Stimulated activated CD8-positive, alpha-beta memory T cell treated with anti-CD3 and anti-CD28 coated beads, Interleukin-7, amount 100 ng/mL, for 4 hours (primary cell): ENCODE results near the gene SGO1.
"Not testable (repeated sequence)": the region's sequence is repeated elsewhere in the genome, so short reads cannot be mapped to it uniquely, and the experiment has no call there.

Experiments used
- DNase-seq, 2 donors: peaks; one replicate each; pipeline ENCODE4 v3.0.0-alpha.2; 2020; ENCODE audit warnings: low read depth in 2 of 2

The SGO1 gene

GRCh38 chr3:20185679-20186599 is at the start of gene SGO1:
TSS of gene SGO1 (minus strand) at chr3:20186206. CDS start at chr3:20184027, 2,179 bp downstream.
- DNase-seq: peak; percentile 100

- no peak for DNase-seq
These were observed 49.8 kb upstream of the SGO1 start for GRCh38 chr3:20235796-20236195.

GRCh38 chr3:20232906-20233780 is 47.1 kb upstream of the SGO1 start:
- no peak for DNase-seq

GRCh38 chr3:20230954-20231353 is 44.9 kb upstream of the SGO1 start:
- no peak for DNase-seq

- DNase-seq: no peak
These were observed 39.8 kb upstream of the SGO1 start for GRCh38 chr3:20225769-20226168.

DNA sequence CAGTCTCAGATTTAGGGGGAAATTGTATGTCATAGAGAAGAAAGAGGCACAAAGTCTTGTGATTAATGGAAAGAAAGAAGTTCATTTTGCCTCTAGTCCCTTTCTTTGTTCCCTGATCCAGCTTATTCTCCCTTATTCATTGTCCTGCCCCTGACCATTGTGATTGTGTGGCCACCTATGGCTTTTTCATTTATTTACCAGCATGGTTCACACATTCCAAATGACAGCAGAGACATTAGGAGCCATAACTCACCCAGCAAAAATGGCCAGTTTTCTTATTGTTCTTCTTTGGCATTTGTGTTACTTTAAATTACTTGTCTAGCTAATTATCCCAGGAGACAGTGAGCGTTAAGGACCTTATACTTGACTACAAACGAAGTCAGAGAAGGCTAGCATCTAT is 36.3 kb upstream of the SGO1 start:
- DNase-seq: no peak

DNA sequence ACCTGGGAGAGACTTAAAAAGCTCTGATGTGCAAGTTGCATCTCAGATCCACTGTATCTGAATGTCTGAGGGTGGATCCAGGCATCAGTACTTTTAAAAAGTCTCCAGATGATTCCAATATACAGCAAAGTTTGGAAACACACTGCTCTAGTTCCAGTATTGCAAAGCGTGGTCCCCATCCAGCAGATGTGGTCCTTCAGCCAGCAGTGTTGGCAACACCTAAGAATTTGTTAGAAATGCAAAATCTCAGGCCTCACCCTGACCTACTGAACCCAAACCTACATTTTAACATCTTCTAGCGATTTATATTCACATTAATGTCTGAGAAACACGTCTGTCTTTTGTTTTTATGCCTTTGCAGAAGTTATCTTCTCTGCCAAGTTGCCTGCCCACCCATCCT is 32.2 kb upstream of the SGO1 start:
- no peak for DNase-seq

DNA sequence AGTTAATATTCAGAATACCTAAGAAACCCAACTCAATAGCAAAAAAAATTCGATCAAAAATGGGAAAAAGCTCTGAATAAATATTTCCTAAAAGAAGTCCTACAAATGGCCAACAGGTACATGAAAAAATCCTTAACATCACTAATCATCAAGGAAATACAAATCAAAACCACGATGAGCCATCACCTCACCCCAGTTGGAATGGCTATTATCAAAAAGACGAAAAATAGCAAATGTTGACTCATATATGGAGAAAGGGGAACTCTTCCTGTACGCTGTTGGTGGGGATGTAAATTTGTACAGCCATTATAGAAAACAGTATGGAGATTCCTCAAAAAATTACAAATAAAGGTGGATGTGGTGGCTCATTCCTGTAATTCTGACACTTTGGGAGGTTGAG is 29.6 kb upstream of the SGO1 start:
- no peak for DNase-seq

DNA sequence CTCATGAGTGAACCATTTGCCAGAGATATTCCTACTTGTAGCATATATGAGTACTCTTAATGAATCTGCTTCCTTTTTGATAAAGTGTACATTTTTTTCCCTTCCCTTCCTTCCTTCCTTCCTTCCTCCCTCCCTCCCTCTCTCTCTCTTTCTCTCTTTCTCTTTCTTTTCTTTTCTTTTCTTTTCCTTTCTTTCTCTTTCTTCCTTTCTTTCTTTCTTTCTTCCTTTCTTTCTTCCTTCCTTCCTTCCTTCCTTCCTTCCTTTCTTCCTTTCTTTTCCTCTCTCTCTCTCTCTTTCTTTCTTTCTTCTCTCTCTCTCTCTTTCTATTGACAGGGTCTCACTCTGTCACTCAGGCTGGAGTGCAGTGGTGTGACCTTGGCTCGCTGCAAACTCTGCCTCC is 27.5 kb upstream of the SGO1 start:
- DNase-seq: not testable (repeated sequence)

- DNase-seq: not testable (repeated sequence)
These were observed 21.9 kb upstream of the SGO1 start for GRCh38 chr3:20207945-20208344.

DNA sequence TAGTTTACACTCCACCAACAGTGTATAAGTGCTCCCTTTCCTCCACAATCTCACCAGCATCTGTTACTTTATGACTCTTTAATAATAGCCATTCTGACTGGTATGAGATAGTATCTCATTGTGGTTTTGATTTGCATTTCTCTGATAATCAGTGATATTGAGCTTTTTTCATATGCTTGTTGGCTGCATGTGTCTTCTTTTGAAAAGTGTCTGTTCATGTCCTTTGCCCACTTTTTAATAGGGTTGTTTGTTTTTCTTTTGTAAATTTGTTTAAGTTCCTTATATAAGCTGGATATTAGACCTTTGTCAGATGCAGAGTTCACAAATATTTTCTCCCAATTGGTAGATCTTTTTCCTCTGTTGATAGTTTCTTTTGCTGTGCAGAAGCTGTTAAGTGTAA is 19.9 kb upstream of the SGO1 start:
- not testable (repeated sequence) for DNase-seq

DNA sequence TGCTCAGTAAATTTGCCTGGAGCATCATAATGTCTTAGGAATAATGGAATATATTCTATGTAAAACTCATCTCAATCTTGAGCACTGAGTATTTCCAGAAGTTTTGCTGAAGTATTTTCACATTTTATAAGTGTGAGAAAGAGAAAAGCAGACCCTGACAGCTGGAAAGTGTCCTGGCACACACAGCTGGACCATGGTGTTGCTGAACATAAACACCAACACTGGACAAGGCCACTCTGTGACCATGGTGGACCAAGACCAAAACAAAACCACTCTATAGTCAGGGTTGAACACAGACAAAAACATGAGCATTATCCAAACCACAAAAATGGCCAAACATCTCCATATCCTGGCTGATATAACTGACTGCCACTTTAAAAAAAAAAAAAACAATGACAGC is 15.1 kb upstream of the SGO1 start:
- DNase-seq: no peak

- DNase-seq: no peak
These were observed 11.8 kb upstream of the SGO1 start for GRCh38 chr3:20197775-20198174.

DNA sequence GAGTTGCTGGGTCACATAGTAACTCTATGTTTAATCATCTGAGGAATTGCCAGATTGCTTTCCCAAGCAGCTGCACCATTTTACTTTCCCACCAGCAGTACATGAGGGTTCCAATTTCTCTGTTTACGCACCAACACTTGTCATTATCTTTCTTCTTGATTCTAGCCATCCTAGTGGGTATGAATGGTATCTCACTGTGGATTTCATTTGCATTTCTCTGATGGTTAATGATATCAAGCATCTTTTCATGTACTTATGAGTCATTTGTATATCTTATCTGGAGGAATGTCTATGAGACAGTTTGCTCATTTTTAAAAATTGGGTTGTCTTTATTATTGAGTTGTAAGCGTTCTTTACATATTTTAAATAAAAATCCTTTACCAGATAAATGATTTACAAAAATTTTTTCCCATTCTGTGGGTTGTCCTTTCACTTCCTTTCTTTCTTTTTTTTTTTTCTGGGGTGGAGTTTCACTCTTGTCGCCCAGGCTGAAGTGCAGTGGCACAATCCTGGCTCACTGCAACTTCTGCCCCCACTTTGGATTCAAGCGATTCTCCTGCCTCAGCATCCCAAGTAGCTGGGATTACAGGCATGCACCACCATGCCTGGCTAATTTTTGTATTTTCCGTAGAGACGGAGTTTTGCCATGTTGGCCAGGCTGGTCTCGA is 8.9 kb upstream of the SGO1 start:
- no peak for DNase-seq

DNA sequence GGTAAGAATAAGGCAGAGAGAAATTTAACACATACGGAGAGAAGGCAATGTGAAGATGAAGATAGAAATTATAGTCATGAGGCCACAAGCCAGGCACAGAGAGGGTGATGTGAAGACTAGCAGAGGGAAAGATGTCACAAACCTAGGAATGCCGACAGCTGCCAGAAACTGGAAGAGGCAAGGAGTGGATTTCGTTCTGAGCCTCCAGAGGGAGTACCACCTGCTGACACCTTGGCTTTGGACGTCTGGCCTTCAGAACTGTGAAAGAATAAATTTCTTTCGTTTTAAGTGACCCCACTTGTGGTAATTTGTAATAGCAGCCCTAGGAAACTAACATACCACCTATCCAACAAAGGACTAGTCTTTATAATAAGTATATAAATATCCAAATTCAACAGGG is 5.0 kb upstream of the SGO1 start:
- DNase-seq: no peak

DNA sequence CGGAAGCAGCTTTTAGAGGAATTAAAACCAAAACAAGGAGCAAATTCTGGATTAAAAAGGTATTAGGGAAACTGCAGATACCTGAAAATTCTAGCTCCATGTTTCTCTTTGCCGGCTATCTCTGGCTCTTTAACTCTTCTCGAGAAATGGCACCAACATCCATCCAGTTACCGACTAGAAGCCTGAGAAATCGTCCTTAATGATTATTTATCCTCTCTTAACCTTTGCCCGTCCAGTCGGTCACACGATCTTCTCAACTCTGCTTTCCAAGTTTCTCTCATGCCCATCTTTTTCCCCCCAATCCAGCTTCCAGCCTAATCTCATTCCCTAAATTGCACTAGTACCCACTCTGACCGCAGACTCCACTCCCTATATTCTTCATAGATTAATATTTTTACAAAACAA is 596 bp upstream of the SGO1 start:
- no peak for DNase-seq

GRCh38 chr3:20185331-20185678 is 701 bp downstream of the SGO1 start:
- DNase-seq: no peak

GRCh38 chr3:20182206-20182605 is 3.8 kb downstream of the SGO1 start:
- no peak for DNase-seq

- no peak for DNase-seq
These were observed 4.7 kb downstream of the SGO1 start for GRCh38 chr3:20181276-20181675.

GRCh38 chr3:20173844-20174410 is 12.1 kb downstream of the SGO1 start:
- DNase-seq: no peak

DNA sequence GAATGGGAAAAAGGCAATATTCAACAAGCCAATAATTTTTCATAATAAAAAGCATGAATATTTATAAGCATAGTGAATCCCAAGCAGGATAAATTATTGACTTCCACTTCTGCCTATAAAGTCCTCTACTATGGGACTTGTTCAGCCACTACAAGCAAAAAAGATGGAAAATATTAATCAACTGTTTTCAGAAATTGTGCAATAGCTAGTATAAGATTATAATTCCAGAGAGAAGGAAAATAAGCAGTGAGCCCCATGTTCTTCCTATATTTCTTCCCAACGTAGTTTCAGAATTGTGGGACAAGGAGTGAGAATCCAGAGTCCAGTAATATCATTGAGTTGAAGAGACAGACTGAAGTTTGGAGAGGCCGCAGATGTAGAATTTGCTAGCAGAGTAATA is 24.3 kb downstream of the SGO1 start:
- DNase-seq: no peak

DNA sequence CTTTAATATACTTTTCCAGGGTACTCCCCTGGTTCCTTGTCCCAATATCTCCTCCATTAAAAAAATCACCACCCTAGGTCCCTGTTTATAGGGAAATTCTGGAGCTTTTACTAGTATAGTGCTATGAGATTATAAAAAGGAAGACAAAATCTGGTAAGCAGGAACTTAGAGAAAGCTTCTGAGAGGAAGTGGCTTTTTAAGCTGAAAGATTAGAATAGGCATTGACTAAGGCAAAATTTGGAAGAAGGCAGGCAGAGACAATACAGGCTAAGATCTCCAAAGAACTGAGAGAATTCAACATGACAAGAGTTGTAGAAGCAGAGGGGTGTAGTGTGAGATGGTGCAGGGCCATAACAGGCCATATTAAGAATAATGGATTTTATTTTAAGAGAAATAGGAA is 25.8 kb downstream of the SGO1 start:
- DNase-seq: no peak
